ENCODE results near the gene DLEC1.

DLEC1 gene

GRCh38 chr3:38006031-38006430 is 33.0 kb upstream of the DLEC1 start:
- H3K4me2 ChIP-seq: no peak overlapping the region
- H3K36me3 ChIP-seq (ENCODE audit: insufficient read depth): no peaks in the 10 kb centered on the region
- H3K9ac ChIP-seq: no peak overlapping the region
- H2AFZ ChIP-seq (ENCODE audit: low read depth): no peak overlapping the region
- no peaks in the 10 kb centered on the region for H4K20me1 ChIP-seq (ENCODE audit: insufficient read depth)
- no peak overlapping the region for H3K4me3 ChIP-seq (IDR thresholded peaks at IDR 0.05; ENCODE audit: insufficient read depth, low read depth, low read length)
- no peak overlapping the region for H3K27ac ChIP-seq
- no peaks in the 10 kb centered on the region for H3K4me1 ChIP-seq (ENCODE audit: low read depth, poor library complexity, severe bottlenecking)
- no peaks in the 10 kb centered on the region for H3K27me3 ChIP-seq (ENCODE audit: insufficient read depth, low read depth)
- no peak for TF ChIP-seq CTCF (conservative IDR thresholded peaks at IDR 0.05; ENCODE audit: low read depth, low read length)
- no peaks in the 10 kb centered on the region for H3K79me2 ChIP-seq (ENCODE audit: insufficient read depth, low read depth)

GRCh38 chr3:38006445-38006995 is 32.5 kb upstream of the DLEC1 start:
- H3K4me3 ChIP-seq (IDR thresholded peaks at IDR 0.05; ENCODE audit: insufficient read depth, low read depth, low read length): no peak overlapping the region
- no peaks in the 10 kb centered on the region for H3K79me2 ChIP-seq (ENCODE audit: insufficient read depth, low read depth)
- no peak for TF ChIP-seq CTCF (conservative IDR thresholded peaks at IDR 0.05; ENCODE audit: low read depth, low read length)
- no peaks in the 10 kb centered on the region for H4K20me1 ChIP-seq (ENCODE audit: insufficient read depth)
- H3K9ac ChIP-seq: no peak overlapping the region
- H3K27ac ChIP-seq: no peak overlapping the region
- no peaks in the 10 kb centered on the region for H3K36me3 ChIP-seq (ENCODE audit: insufficient read depth)
- H2AFZ ChIP-seq (ENCODE audit: low read depth): no peak overlapping the region
- no peak overlapping the region for H3K4me2 ChIP-seq
- H3K4me1 ChIP-seq (ENCODE audit: low read depth, poor library complexity, severe bottlenecking): no peaks in the 10 kb centered on the region
- H3K27me3 ChIP-seq (ENCODE audit: insufficient read depth, low read depth): no peaks in the 10 kb centered on the region

- no peak overlapping the region for H3K9ac ChIP-seq
- H3K4me2 ChIP-seq: no peak overlapping the region
- no peaks in the 10 kb centered on the region for H3K4me1 ChIP-seq (ENCODE audit: low read depth, poor library complexity, severe bottlenecking)
- H2AFZ ChIP-seq (ENCODE audit: low read depth): no peak overlapping the region
- H3K27ac ChIP-seq: no peak overlapping the region
- H4K20me1 ChIP-seq (ENCODE audit: insufficient read depth): no peaks in the 10 kb centered on the region
- H3K79me2 ChIP-seq (ENCODE audit: insufficient read depth, low read depth): no peaks in the 10 kb centered on the region
- no peaks in the 10 kb centered on the region for H3K27me3 ChIP-seq (ENCODE audit: insufficient read depth, low read depth)
- H3K36me3 ChIP-seq (ENCODE audit: insufficient read depth): no peaks in the 10 kb centered on the region
- no peak for TF ChIP-seq CTCF (conservative IDR thresholded peaks at IDR 0.05; ENCODE audit: low read depth, low read length)
- no peak overlapping the region for H3K4me3 ChIP-seq (IDR thresholded peaks at IDR 0.05; ENCODE audit: insufficient read depth, low read depth, low read length)
These were observed 31.3 kb upstream of the DLEC1 start for GRCh38 chr3:38007754-38008090.

- H3K4me1 ChIP-seq (ENCODE audit: low read depth, poor library complexity, severe bottlenecking): no peaks in the 10 kb centered on the region
- H3K4me3 ChIP-seq (IDR thresholded peaks at IDR 0.05; ENCODE audit: insufficient read depth, low read depth, low read length): no peak overlapping the region
- H3K36me3 ChIP-seq (ENCODE audit: insufficient read depth): no peaks in the 10 kb centered on the region
- no peak for TF ChIP-seq CTCF (conservative IDR thresholded peaks at IDR 0.05; ENCODE audit: low read depth, low read length)
- no peak overlapping the region for H3K27ac ChIP-seq
- no peaks in the 10 kb centered on the region for H3K27me3 ChIP-seq (ENCODE audit: insufficient read depth, low read depth)
- no peak overlapping the region for H2AFZ ChIP-seq (ENCODE audit: low read depth)
- no peak overlapping the region for H3K9ac ChIP-seq
- H3K4me2 ChIP-seq: no peak overlapping the region
- H3K79me2 ChIP-seq (ENCODE audit: insufficient read depth, low read depth): no peaks in the 10 kb centered on the region
- no peaks in the 10 kb centered on the region for H4K20me1 ChIP-seq (ENCODE audit: insufficient read depth)
These were observed 30.8 kb upstream of the DLEC1 start for GRCh38 chr3:38008191-38008701.

All from KMS-11 (cell line).